ENCODE data around the gene MBTPS1.
"Not testable (repeated sequence)": the region's sequence is repeated elsewhere in the genome, so short reads cannot be mapped to it uniquely, and the experiment has no call there.

- not testable (repeated sequence) for TF ChIP-seq CTCF (IDR thresholded peaks at IDR 0.05 in 2 of 3, conservative IDR thresholded peaks at IDR 0.05 in 1 of 3; ENCODE audit: insufficient read depth in 2 of 3, low read depth in 1 of 3, low read length in 3 of 3); ZNF121 (CRISPR knock-in tag; conservative IDR thresholded peaks at IDR 0.05); HNRNPUL1 (IDR thresholded peaks at IDR 0.05; ENCODE audit: low read length); SMARCA5 (IDR thresholded peaks at IDR 0.05); KDM4B (IDR thresholded peaks at IDR 0.05; ENCODE audit: borderline replicate concordance in 2 of 2, low read depth in 1 of 2); EGR1 (conservative IDR thresholded peaks at IDR 0.05); EP300 (IDR thresholded peaks at IDR 0.05; ENCODE audit: low read length); POLR2A (conservative IDR thresholded peaks at IDR 0.05); BMI1 (IDR thresholded peaks at IDR 0.05; ENCODE audit: low read length); POLR2AphosphoS5 (IDR thresholded peaks at IDR 0.05; ENCODE audit: control insufficient read depth, insufficient read depth, low read depth, low read length); PCBP1 (IDR thresholded peaks at IDR 0.05; ENCODE audit: low read depth, low read length, poor library complexity, severe bottlenecking); MED1 (CRISPR knock-in tag; IDR thresholded peaks at IDR 0.05; ENCODE audit: borderline replicate concordance); TGIF2 (CRISPR knock-in tag; IDR thresholded peaks at IDR 0.05); TAL1 (IDR thresholded peaks at IDR 0.05)
Measured at GRCh38 chr16:84118315-84118714, 1.6 kb upstream of the MBTPS1 start.
